Parathyroid adenoma (tissue), 2 donors: ENCODE data around the gene MROH2B.
A peak's percentile ranks its signal among the peaks of the same experiment; 100 is the strongest.

Experiments
- H2AFZ ChIP-seq: fragments of 300-600 bp; sonication (generic); one replicate; pipeline ENCODE4 v1.7.0; 2017; ENCODE audit warnings: antibody characterized with exemption, mild to moderate bottlenecking
- H3K27ac ChIP-seq: fragments of 300-600 bp; sonication (generic); one replicate; pipeline ENCODE4 v1.7.0; 2017
- H3K27me3 ChIP-seq: fragments of 300-600 bp; sonication (generic); one replicate; pipeline ENCODE4 v1.7.0; 2017; ENCODE audit warnings: low read length; ENCODE audit not compliant: control insufficient read depth, insufficient read depth
- H3K36me3 ChIP-seq: fragments of 300-600 bp; sonication (generic); one replicate; pipeline ENCODE4 v1.7.0; 2017; ENCODE audit warnings: low read length; ENCODE audit not compliant: control insufficient read depth, insufficient read depth
- H3K4me1 ChIP-seq: fragments of 300-600 bp; sonication (generic); one replicate; pipeline ENCODE4 v1.7.0; 2017; ENCODE audit warnings: control low read depth
- H3K4me2 ChIP-seq: fragments of 300-600 bp; sonication (generic); one replicate; pipeline ENCODE4 v1.7.0; 2017; ENCODE audit warnings: low read length
- H3K4me3 ChIP-seq: fragments of 300-600 bp; sonication (generic); one replicate; pipeline ENCODE4 v1.7.0; 2017; ENCODE audit warnings: low read depth, low read length
- H3K79me2 ChIP-seq: fragments of 300-600 bp; sonication (generic); one replicate; pipeline ENCODE4 v1.7.0; 2017; ENCODE audit warnings: control low read depth
- H3K9ac ChIP-seq: fragments of 300-600 bp; sonication (generic); one replicate; pipeline ENCODE4 v1.7.0; 2017; ENCODE audit warnings: mild to moderate bottlenecking
- H3K9me3 ChIP-seq: fragments of 300-600 bp; sonication (generic); one replicate; pipeline ENCODE4 v1.7.0; 2017; ENCODE audit warnings: low read length; ENCODE audit not compliant: control insufficient read depth
- CTCF ChIP-seq: fragments of 300-600 bp; sonication (generic); IDR thresholded peaks from one replicate; pipeline ENCODE4 v1.7.0; 2017; ENCODE audit warnings: antibody characterized with exemption, mild to moderate bottlenecking
- donor health status: primary hyperparathyroidism.

Gene MROH2B

GRCh38 chr5:40985501-40985900, 85.6 kb downstream of the MROH2B start:
- no peak overlapping the region for H3K27ac ChIP-seq
- TF ChIP-seq CTCF: no peak

GRCh38 chr5:40984884-40985283, 86.3 kb downstream of the MROH2B start:
- H3K9ac ChIP-seq: no peak overlapping the region
- no peaks in the 10 kb centered on the region for H3K4me1 ChIP-seq
- H3K9me3 ChIP-seq: no peaks in the 10 kb centered on the region
- no peaks in the 10 kb centered on the region for H3K36me3 ChIP-seq
- H3K27ac ChIP-seq: no peak overlapping the region
- H2AFZ ChIP-seq: no peak overlapping the region
- H3K79me2 ChIP-seq: no peaks in the 10 kb centered on the region
- no peaks in the 10 kb centered on the region for H3K27me3 ChIP-seq
- H3K4me2 ChIP-seq: no peak overlapping the region
- no peak overlapping the region for H3K4me3 ChIP-seq
- no peak for TF ChIP-seq CTCF

More at GRCh38 chr5:40985501-40985900, 85.6 kb downstream of the MROH2B start:
- Histone ChIP-seq H3K4me3 (no peak overlapping the region), H3K27me3 (no peaks in the 10 kb centered on the region), H3K36me3 (no peaks in the 10 kb centered on the region), H3K79me2 (no peaks in the 10 kb centered on the region), H3K9me3 (no peaks in the 10 kb centered on the region), H3K9ac (no peak overlapping the region), H3K4me1 (no peaks in the 10 kb centered on the region), H2AFZ (no peak overlapping the region), H3K4me2 (no peak overlapping the region)

- no peak overlapping the region for H3K9ac ChIP-seq
- no peaks in the 10 kb centered on the region for H3K9me3 ChIP-seq
- H3K4me1 ChIP-seq: no peaks in the 10 kb centered on the region
- H3K79me2 ChIP-seq: no peaks in the 10 kb centered on the region
- no peak overlapping the region for H2AFZ ChIP-seq
- no peak for TF ChIP-seq CTCF
- no peak overlapping the region for H3K27ac ChIP-seq
- H3K36me3 ChIP-seq: no peaks in the 10 kb centered on the region
- H3K4me3 ChIP-seq: no peak overlapping the region
- H3K4me2 ChIP-seq: no peak overlapping the region
- H3K27me3 ChIP-seq: no peaks in the 10 kb centered on the region
Measured at GRCh38 chr5:40983781-40984180, 87.4 kb downstream of the MROH2B start.

GRCh38 chr5:40981420-40981819, 89.7 kb downstream of the MROH2B start:
- H3K4me3 ChIP-seq: no peak overlapping the region
- H3K36me3 ChIP-seq: no peaks in the 10 kb centered on the region
- no peak overlapping the region for H3K4me2 ChIP-seq
- no peak for TF ChIP-seq CTCF
- no peak overlapping the region for H3K9ac ChIP-seq
- H3K9me3 ChIP-seq: no peaks in the 10 kb centered on the region
- H3K27me3 ChIP-seq: no peaks in the 10 kb centered on the region
- no peaks in the 10 kb centered on the region for H3K4me1 ChIP-seq
- no peak overlapping the region for H3K27ac ChIP-seq
- H2AFZ ChIP-seq: no peak overlapping the region
- H3K79me2 ChIP-seq: no peaks in the 10 kb centered on the region

- H3K9ac ChIP-seq: no peak overlapping the region
- no peaks in the 10 kb centered on the region for H3K9me3 ChIP-seq
Measured at GRCh38 chr5:40976836-40977235, 94.3 kb downstream of the MROH2B start.

More at GRCh38 chr5:40976836-40977235, 94.3 kb downstream of the MROH2B start:
- no peak for TF ChIP-seq CTCF
- H3K4me2 ChIP-seq: no peak overlapping the region
- no peaks in the 10 kb centered on the region for H3K36me3 ChIP-seq
- no peaks in the 10 kb centered on the region for H3K79me2 ChIP-seq
- peaks cover 3% of the 10 kb centered on the region for H3K4me1 ChIP-seq
- H3K27ac ChIP-seq: no peak overlapping the region
- no peak overlapping the region for H3K4me3 ChIP-seq
- peak overlapping the region; percentile 19 for H2AFZ ChIP-seq
- no peaks in the 10 kb centered on the region for H3K27me3 ChIP-seq
